ENCODE results near the gene GNA12. TPM values are rescaled to one million over a fixed set of nuclear protein-coding genes. Genes with fewer than 3 reads are reported as not detected.

The GNA12 gene
- total RNA-seq, 1 donor from 2014 or later = 12.1 TPM

DNA sequence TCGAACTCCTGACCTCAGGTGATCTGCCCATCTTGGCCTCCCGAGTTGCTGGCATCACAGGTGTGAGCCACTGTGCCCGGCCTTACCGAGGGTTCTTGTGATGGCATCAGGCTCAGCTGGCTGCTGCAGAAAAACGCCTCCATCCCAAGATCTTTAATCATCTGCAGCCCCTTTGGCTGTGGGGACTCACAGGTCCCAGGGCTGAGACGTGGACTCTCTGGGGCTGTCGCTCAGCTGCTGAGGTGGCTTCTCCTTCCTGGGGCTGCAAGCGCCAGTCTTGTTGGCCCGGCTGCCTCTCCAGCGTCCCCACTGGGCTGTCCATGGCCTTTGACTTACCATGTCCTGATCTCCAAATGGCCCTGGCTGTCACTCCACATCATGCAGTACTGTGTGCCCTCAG lies 136.1 kb downstream of the GNA12 start:
- no peak for DNase-seq (ENCODE audit: low read depth)
- no peak for FAIRE-seq
- no peak for TF ChIP-seq CTCF (IDR thresholded peaks at IDR 0.05; ENCODE audit: insufficient read depth, low read length, severe bottlenecking)
- Histone ChIP-seq H3K4me3 (ENCODE audit: low read depth, low read length) (no peak overlapping the region), H3K27me3 (ENCODE audit: control insufficient read depth, insufficient read depth, low read length) (no peaks in the 10 kb centered on the region), H3K36me3 (ENCODE audit: control insufficient read depth, insufficient read depth, low read length) (no peaks in the 10 kb centered on the region)

DNA sequence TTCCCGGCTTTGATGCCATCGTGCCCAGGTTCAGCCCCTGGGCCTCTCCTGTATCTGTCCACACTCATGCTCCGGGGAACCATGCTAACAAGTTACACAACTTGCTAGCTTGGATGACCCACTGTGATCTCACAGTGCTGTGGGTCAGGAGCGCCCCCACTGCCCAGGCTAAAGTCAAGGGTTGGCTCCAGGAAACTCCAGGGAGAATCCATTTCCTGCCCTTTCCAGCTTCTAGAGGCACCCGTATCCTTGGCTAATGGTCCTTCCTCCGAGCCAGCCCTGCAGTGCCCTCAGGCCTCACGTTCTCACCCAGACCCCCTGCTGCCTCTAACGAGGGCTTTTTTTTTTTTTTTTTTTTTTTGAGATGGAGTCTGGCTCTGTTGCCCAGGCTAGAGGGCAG lies 136.6 kb downstream of the GNA12 start:
- peaks cover 2% of the 10 kb centered on the region for H3K27me3 ChIP-seq (ENCODE audit: control insufficient read depth, insufficient read depth, low read length)
- DNase-seq (ENCODE audit: low read depth) (no peak), FAIRE-seq (no peak)
- TF ChIP-seq CTCF (IDR thresholded peaks at IDR 0.05; ENCODE audit: insufficient read depth, low read length, severe bottlenecking) = no peak
- no peak overlapping the region for H3K4me3 ChIP-seq (ENCODE audit: low read depth, low read length)
- no peaks in the 10 kb centered on the region for H3K36me3 ChIP-seq (ENCODE audit: control insufficient read depth, insufficient read depth, low read length)

GRCh38 chr7:2706685-2707126 lies 137.4 kb downstream of the GNA12 start:
- FAIRE-seq = no peak
- TF ChIP-seq CTCF (IDR thresholded peaks at IDR 0.05; ENCODE audit: insufficient read depth, low read length, severe bottlenecking) = no peak

DNA sequence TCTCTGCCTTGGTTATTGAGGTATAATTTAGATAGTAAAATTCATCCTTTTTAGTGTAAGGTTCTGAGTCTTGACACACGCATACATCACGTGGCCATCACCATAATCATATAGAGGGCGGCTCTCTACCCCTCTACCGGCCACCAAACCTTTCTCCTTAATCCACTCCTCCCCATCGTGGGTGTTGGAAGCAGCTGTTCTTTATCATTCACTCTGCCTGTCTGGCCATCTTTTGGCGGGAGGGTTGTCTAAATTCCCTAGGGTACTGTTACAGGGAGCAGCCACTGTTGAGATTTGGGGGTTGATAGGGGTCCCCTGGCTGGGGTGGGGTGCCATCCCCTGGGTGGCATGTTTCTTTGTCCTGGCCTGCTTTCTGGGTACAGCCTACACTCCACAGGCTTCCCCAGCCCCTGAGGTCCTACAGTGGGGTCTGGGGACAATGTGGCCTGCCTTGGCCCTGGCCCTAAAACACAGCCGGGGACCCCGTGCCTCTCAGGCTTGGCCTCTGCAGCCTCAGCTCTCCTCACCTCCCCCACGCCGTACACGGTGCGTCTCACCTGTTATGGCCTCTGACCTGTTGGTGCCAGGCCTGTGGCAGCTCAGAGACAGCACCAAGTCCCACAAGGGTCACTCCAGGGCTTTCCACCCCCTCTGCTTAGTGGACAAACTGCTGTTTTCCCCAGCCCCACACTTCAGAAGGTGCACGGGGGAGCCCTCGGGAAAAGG lies 138.6 kb downstream of the GNA12 start:
- DNase-seq (ENCODE audit: low read depth) = no peak
- TF ChIP-seq CTCF (IDR thresholded peaks at IDR 0.05; ENCODE audit: insufficient read depth, low read length, severe bottlenecking) = no peak
- H3K36me3 ChIP-seq (ENCODE audit: control insufficient read depth, insufficient read depth, low read length) = no peaks in the 10 kb centered on the region
- H3K27me3 ChIP-seq (ENCODE audit: control insufficient read depth, insufficient read depth, low read length) = peaks cover 5% of the 10 kb centered on the region
- no peak for FAIRE-seq
- H3K4me3 ChIP-seq (ENCODE audit: low read depth, low read length) = no peak overlapping the region

More at GRCh38 chr7:2706685-2707126, 137.4 kb downstream of the GNA12 start:
- H3K36me3 ChIP-seq (ENCODE audit: control insufficient read depth, insufficient read depth, low read length) = no peaks in the 10 kb centered on the region
- peaks cover 2% of the 10 kb centered on the region for H3K27me3 ChIP-seq (ENCODE audit: control insufficient read depth, insufficient read depth, low read length)
- no peak overlapping the region for H3K4me3 ChIP-seq (ENCODE audit: low read depth, low read length)
- no peak for DNase-seq (ENCODE audit: low read depth)

DNA sequence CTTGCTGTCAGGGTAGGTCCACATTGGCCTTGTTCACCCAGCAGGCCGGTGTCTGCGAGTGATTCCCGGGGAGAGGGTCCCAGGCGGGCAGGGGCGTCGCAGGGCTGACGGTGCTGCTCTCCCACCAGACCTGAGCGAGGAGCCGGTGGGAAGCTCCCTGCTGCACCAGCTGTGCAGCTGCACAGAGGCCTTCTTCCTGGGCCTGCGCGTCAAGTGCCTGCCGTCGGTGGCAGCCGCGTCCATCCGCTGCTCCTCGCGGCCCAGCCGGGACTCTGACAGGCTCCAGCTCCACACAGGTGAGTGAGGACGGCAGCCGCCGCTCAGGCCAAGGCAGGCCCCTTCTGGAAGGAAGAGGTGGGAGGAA lies 141.5 kb downstream of the GNA12 start:
- Histone ChIP-seq H3K4me3 (ENCODE audit: low read depth, low read length) (no peak overlapping the region), H3K27me3 (ENCODE audit: control insufficient read depth, insufficient read depth, low read length) (peaks cover 6% of the 10 kb centered on the region), H3K36me3 (ENCODE audit: control insufficient read depth, insufficient read depth, low read length) (no peaks in the 10 kb centered on the region)
- FAIRE-seq (no peak), DNase-seq (ENCODE audit: low read depth) (no peak)
- no peak for TF ChIP-seq CTCF (IDR thresholded peaks at IDR 0.05; ENCODE audit: insufficient read depth, low read length, severe bottlenecking)
